Central memory CD4-positive, alpha-beta T cell (primary cell): Measurements from ENCODE around the gene COPS3.

Experiments
- DNase-seq: peaks from one replicate; pipeline ENCODE4 v3.0.0; 2022
- total RNA-seq, 3 experiments: gene quantifications; one replicate each; lab custom pipeline; 2026; lab: John Stamatoyannopoulos, UW

Gene COPS3
- 57.8 to 149 (median 69.1) reads per million in 3 experiments for total RNA-seq

DNA sequence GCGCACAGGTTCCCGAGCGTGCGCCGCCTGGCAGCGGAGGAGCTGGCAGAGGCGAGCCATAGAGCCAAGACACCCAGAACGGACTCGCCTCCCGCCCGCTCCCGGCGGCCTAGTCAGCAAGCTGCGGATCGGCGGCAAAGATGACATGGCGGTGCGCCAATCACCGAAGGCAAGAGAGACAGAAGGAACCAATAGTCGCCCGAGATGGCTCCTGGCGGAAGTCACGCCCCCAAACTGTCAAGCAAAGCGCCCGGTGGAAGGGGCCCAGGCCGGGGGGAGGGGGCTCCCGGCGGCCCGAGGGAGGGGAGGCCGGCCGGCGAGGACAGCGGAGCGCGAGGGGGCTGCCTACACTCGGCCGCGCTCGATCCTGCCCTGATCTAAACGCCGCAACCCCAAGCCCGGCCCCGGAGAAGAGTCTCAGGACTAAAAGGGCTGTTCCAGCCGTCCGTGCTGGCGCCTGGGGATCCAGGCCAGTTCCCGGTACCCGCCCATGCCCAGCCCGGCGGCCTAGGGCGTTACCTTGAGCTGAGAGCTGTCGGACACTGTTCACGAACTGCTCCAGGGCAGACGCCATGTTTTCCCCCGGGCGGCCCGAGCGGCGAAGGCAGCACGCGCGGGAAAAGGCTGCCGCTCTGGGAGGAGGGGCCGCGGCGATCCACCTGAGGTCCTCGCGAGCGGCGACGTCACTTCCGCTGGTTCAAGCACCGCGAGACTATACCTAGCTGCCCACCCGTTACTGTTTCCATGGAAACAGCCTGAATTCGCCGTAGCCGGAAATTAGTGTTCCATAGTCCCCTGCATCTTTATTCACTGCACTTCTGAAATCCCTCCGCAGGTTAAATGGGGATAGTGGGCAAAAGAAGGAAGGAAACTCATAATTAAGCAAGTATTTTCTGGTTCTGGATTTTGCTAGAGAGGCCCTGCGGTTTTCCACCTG, at the start of gene COPS3:
Gene COPS3, minus strand, starts transcription at position 634 of the 937 bp plus-strand sequence. Its CDS starts 60 bp downstream, at position 574.
- peak; percentile 96 for DNase-seq

DNA sequence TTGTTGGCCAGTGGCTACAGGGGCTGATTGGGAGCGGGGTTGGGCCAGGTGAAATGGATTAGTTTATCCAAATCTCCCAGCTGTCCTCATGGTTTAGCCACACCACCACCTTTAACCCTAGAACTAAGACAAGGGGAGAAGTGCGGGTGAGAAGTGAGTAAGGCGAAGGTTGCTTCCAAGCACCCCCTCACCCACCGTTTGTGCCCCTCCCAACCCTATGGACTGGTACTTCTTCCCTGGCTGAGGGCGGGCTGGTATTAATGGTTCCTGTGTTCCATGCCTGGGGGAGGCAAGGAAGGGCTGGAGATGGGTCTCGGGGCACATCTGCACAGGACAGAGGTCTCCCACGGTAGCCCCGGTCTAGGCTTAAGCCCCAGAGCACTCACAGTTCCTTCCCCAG, 47.2 kb upstream of the COPS3 start:
- no peak for DNase-seq

DNA sequence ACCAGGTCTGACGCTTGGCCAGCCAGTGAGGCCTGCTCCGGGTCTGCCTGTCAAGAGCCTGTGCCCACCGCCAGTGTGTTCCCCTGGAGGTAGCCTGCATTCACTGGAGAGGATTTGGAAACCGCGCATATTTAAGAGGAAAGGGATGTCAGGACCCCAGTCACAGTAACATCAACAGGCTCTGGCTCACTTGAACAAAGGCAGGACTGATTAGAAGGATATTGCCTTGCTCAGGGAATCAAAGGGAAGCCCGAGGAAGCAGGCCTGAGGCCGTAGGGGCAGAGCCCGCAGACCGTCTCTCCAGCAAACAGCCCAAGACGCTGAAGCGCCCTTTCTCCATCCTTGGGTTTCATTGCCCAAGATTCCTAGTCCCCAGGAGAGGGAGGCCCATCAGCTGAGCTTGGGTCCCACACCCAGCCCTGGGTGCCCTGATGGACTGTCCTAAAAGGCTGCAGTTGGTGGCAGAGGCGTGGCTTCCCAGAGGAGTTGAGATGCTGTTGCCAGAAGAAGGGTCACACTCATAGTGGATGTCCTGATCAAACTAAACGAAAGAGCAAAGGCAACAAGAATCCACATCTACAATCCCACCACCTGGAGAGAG, 45.3 kb upstream of the COPS3 start:
- no peak for DNase-seq

DNA sequence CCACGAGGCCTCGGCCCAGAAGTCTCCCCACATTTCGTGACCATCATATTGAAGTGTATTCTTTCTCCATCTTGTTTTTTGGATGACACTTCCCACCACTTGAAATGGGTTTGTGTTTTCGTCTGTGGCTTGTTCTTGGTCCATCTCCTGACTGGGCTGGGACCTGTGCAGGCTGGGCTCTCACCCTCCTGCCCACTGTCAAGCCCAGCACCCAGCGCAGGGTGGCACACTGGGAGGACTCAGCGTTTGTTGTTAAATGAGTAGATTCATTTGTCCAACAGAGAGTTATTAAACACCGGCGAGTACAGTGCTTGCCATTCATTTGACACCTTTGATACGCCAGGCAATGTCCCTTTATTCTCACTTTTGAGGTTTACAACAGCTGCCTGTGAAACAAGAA, 44.8 kb upstream of the COPS3 start:
- DNase-seq = no peak

DNA sequence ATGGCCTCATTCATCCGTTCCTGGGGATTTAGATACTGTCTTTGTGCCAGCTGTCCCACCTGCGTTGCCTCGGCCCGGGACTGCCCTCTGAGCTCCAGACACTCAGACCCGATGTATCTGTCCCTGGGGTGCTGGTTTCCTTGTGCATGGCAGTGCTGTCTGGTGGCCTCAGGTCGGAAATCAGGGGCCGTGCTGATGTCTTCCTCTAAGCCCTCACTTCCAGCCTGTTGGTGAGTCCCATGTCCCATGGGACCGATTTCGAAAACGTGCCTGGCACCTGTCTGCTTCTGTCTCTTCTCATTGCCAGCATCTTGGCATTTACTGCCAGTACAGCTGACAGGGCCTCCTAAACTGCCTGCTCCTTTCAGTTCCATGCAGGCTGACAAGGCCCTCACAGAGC, 44.2 kb upstream of the COPS3 start:
- DNase-seq = no peak

DNA sequence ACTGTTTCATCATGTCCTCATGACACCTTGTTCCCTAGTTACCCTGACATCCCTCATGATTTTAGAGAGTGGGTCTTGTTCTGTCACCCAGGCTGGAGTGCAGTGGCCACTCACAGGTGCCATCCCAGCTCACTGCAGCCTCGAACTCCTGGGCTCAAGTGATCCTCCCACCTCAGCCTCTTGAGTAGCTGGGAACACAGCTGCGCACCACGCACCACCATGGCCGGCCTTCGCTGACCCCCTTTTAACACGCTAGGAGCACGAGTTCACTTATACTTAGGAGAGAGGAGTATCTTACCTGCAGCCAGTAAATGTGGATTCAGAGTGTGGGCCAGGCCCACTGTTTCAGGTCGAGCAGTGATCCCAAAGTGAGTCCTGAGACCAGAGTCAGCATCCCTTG, 43.6 kb upstream of the COPS3 start:
- no peak for DNase-seq

DNA sequence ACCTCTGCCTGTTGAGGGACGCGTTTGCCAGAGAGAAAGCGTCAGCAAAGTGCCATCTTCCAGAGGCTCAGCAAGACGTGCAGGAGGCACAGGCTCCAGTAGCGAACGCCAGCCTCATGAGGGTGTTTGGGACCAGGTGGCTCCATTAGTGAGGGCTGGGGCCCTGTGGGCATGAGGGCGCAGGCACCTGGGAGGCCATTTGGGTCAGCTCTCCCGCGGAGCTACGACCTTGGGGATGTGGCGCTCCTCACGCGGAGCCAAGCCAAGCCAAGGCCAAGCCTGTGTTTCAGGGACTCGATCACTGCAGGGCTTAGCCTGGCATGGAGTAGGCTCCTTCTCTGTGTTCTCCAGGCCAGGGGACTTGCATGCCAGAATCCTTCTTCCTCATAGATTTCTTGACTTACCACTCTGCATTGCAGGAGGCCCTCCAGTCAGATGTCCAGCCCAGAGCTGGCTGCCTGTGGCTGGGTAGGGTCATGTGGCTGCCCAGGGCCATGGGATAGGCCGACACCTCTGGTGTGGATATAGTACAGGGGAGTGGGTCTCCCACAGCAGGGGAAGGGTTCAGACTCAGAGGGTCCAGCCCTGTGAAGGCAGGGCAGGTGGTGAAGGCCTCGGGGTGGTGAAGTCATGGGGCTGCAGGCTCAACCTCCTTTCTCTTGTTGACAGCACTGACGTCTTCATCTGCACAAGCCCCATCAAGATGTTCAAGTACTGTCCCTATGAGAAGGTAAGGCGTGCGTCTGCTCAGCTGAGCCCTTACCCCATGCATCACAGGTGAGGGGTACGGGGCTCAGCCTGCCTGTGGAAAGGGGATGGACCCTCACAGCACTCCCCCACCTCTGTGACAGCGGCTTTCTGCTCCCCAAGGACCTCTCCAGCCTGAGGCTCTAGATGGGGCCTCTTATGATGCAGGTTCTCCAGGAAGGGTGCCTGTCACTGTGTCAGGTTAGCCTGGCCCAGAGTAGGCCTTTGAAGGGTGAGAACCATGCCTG, 41.8 kb upstream of the COPS3 start:
- no peak for DNase-seq

DNA sequence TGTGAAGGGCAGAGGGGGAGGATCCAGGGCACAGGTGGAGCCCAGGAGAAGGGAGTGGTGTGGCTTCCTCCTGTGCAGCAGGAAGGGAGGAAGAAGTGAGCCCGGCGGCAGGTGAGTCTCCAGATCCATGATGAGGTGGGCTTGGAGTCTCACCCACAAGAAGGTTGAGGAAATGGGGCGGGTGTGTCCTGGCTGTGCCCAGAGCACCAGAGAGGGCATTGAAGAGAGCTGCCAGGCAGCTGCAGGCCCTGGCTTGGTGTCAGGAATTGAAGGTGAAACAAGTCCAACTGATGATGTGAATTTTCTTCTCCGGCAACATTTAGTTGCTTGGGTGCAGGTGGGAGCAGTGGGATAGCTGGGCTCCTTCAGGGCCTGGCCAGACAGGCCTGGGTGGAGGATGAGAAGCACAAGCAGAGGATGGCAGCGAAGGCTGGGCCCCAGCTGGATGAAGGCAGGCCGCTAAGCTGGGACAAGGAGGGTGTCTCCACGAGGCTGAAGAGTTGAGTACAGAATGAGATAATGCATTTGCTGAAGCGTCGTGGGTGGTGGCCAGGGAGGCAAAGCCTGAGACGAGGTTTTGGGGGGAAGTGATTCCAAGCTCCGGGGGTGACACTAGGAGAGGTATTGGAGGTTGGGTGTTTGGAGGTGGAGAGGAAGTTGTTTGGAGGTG, 40.4 kb upstream of the COPS3 start:
- DNase-seq = no peak

DNA sequence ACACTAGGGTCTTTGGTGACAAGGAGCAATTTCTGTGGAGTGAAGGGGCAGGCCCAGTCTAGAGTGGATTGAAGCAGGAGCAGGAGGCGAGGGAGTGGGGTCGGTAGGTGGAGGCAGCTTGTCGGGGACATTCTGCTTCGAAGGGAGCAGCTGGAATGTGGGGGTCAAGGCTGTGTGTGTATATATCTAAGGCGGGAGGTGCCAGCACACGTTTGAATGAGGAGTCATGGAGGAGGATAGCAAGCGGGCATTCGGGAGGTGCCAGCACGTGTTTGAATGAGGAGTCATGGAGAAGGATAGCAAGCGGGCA, 39.8 kb upstream of the COPS3 start:
- DNase-seq = no peak

DNA sequence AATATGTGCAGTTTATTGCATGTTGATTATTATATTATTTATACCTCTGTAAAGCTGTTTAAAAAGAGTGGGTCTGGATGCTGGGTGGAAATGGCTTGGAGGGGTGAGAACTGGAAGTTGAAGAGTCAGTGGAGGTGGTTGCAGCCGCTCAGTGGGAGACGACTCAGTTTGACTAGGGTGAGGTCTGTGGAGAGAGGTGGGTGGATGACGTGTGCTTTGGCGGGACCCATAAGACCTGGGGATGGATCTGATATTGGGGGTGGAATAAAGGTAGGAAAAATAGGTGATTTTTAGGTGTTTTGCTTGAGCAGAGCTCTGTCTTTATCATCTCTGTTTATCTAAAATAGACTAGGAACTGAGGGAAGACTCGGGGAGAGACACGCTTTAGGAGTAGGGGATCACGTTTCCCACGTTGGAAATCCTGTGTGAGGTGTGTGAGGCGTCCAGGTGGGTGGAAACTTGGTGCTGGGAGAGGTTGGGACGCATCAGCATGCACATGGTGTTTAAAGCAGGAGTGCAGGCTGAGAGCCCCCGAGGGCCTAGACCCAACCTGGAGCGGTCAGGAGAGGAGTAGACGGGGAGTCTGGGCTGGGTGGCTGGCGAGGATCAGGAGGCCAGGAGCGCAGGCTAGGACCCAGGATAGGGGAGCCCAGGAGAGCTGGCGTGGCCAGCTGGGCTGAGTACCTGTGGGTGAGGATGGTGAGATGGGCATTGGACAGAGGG, 39.3 kb upstream of the COPS3 start:
- no peak for DNase-seq

DNA sequence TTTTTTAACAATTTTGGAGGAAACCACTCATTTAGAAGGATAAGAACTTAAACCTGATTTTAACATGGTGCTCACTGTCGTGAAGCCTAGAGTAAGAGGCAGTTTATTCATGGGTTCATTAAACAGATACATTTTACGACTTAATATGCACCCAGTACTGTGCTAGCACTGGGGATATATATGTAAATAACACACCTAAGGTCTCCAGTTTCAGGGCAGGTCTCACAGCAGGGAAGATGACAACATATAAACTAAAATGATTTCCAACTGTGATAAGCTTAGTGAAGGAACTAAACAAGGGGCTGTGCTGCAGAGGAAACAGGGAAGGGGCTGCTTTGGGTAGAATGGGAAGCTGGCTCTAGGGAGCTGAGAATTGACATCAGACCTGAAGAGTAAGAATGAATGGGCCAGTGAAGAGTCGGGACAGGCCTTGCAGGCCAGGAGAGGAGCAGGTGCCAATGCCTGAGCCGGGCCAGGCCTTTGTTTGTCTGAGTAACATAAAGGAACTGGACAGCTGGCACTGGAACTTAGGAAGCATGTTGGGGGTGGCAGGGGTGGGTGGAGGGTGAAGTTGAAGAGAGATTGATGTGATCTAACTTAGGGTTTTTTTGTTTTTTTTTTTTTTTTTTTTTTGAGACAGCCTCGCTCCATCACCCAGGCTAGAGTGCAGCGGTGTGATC, 34.2 kb upstream of the COPS3 start:
- DNase-seq = no peak

DNA sequence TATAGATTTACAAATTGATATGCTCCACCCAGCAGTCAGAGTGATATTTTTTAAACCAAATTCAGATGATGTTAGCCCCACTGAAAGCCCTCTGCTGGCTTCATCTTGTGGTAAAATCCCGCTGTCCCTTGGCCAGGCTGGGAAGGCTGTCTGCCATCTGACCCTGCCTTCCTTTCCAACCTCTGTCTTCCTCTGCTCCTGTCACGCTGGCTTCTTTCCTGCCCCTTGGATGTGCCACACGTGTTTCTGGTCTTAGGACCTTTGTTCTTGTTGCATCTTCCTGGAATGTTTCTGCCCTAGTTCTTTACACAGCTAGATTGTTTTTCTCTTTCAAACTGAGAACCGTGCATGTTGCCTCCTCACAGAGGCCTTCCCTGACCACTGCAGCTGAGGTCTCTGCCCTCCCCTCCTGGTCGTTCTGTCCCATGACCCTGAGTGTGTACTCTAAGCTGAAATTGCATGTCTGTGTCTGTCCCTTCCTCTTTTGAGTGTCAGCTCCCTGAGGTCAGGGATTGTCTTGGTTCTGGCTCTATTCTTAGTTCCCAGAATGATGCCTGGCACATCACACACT, 33.5 kb upstream of the COPS3 start:
- DNase-seq = no peak

DNA sequence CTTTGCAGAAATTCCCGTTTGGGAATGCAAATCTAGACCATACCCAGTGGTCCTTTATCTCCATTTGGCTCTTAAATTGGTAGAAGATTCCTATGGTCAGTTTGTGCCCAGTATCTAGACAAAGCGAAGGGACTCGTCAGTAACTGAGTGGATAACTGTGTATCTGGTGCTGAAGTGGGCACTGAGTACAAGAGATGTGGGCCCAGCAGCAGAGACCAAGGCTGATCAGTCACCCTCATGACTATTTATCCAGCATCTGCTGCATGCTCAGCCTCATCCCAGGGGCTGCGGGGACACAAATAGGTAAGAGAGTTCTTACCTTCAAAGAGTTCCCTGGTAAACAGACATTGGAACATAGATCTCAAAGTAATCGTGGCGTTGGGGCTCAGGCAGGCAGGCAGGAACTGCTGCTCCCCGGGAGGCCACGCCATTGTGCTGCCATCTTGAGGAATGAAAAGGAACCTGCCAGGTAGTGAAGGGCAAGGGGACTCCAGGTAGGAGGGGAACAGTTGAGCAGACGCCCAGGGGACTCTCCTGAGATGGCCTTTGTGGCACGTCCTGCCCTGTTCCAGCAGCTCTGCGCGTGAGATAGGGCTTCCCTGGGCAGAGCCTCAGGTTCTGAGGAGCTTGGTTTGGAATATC, 32.4 kb upstream of the COPS3 start:
- peak; percentile 75 for DNase-seq

DNA sequence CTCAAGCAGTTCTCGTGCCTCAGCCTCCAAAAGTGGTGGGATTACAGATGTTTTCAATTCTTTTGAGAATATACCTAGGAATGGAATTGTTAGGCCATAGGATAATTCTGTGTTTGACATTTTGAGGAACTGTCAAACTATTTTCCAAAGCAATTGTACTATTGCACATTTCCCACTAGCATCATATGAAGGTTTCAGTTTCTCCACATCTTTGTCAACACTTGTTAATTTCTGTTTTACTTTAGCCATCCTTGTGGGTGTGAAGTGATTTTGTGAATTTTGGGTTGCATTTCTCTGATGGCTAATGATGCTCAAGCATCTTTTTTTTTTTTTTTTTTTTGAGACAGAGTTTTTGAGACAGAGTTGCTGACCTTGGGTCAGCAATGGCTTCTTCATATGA, 28.3 kb upstream of the COPS3 start:
- no peak for DNase-seq

DNA sequence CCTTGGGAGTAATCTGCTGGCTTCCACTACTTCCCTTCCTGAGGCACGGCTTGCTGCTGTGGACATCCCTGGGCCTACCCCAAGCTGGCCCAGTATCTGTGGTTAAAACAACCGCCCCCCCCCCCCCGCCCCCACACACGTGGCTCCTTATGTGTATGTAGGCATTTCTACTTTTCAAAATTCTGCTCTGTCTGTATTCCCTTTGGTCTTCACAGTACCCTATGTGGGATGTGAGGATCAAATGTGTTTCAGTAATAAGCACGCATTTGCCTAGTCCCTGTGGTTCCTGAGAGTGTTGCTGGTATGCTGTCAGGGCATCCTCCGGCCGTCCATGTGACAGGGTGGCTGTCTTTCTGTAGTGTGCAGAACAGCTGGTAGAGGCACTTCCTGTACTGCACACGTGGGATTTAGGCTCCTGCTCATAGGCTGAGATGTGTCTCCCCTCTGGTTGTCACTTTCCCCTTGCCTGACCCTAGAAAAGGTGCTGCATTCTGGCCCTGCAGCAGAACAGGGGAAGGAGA, 24.3 kb upstream of the COPS3 start:
- DNase-seq = peak; percentile 50

DNA sequence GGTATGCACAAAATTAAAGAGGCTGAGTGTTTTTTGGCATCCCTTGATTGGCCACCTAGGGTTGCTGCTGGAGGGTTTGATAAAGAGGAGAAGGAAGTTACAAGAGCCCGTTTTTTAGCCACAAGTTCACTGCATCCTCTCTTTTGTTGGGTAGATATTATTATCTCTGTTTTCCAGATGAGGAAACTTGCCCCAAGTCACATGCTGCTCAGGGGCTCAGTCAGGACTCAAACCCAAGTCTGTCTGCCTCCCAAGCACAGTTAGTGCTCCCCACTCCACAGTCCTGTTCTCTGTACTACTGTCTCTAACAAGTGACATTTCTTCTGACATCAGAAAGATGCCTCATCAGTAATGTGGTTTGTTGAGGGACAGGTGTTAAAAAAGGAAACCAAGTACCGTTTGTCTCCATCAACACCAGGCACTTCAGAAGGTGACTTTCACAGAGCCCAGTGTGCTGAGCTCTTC, 23.5 kb upstream of the COPS3 start:
- DNase-seq = peak; percentile 54

DNA sequence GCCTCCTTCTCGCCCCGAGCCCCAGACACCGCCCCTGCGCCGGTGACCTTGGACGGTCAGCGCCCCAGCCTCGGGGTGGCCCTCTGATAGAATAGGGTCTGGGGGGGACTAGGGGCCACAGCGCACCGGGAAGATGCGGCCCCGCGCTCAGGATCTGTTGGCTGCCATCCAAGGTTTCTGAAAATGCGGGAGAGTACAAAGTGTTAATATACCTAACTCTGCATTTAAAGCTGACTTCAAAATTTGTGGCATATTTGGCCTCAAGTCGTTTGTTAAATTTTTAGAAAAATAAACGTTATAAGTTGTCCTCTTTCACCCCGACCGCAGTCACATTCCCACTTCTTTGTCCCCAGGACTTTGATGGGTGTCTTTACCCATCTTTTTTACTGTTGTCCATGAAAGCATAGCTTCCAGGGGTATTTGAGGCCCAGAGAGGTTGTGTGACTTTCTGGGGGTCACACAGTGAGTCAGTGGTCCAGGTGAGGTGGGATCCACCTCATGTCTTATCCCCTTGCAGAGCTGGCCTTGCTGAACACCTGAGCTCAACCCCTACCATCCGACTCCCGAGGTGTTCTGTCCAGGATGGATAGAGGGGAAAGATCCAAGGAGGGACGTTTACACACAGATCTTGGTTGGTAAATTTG, 22.9 kb upstream of the COPS3 start:
- DNase-seq = no peak

DNA sequence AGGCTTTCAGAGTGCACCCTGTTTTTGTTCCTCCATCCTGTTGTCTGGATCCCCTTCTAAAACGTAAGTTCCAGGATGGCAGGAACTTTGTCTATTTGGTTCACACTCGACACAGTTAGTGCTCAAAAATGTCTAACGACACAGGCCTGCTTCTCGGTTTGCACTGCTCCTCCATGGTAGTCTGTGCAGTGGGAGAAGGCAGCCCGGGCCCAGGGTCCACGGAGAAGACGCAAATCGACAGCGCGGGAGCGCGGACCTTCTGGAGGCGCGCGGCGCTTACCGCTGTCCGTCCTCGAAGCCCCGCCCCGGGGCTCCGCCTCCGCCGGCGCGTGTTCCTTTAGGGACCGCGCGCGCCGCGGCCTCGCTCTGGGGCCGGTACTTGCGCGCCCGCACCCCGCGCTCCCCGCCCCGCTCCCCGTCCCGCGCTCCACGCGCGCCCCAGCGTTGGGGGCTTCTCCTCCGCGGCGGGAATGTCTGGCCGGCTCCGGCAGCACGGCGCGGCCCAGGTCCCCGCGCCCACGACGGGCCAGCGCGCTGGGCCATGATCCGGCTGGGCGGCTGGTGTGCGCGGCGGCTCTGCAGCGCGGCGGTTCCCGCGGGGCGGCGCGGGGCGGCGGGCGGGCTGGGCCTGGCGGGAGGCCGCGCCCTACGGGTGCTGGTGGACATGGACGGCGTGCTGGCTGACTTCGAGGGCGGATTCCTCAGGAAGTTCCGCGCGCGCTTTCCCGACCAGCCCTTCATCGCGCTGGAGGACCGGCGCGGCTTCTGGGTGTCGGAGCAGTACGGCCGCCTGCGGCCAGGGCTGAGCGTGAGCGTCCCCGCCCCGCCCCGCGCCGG, 22.2 kb upstream of the COPS3 start, which contains the start of gene NT5M:
Gene NT5M, plus strand, starts transcription at position 364 of the 837 bp plus-strand sequence. Its CDS starts 178 bp downstream, at position 542.
- DNase-seq = peak; percentile 47
